DOHH2 (cell line): ENCODE results near the gene OVCA2.

Source experiments
- H3F3A ChIP-seq: fragments of 200-600 bp; sonication (generic), shearing (Covaris generic); 2 replicates; pipeline ENCODE4 v1.6.0; 2016; ENCODE audit warnings: antibody characterized with exemption, mild to moderate bottlenecking; ENCODE audit not compliant: control insufficient read depth, insufficient read depth
- H3K27ac ChIP-seq: fragments of 200-600 bp; sonication (generic); 2 replicates; pipeline ENCODE4 v1.5.1; 2014; ENCODE audit warnings: low read depth, mild to moderate bottlenecking, low read length, moderate library complexity
- H3K27me3 ChIP-seq: fragments of 200-600 bp; sonication (generic); 2 replicates; pipeline ENCODE4 v1.6.1; 2014; ENCODE audit warnings: mild to moderate bottlenecking, low read length, mixed read lengths; ENCODE audit not compliant: control insufficient read depth
- H3K36me3 ChIP-seq: fragments of 200-600 bp; sonication (generic); 2 replicates; pipeline ENCODE4 v1.6.1; 2014; ENCODE audit warnings: mild to moderate bottlenecking, low read length, moderate library complexity, mixed read lengths; ENCODE audit not compliant: control insufficient read depth
- H3K4me1 ChIP-seq: fragments of 200-600 bp; sonication (generic); 2 replicates; pipeline ENCODE4 v1.6.1; 2014; ENCODE audit warnings: mild to moderate bottlenecking, low read length, mixed read lengths; ENCODE audit not compliant: control insufficient read depth
- H3K4me2 ChIP-seq: fragments of 200-600 bp; sonication (generic); 2 replicates; pipeline ENCODE4 v1.6.0; 2014; ENCODE audit warnings: mild to moderate bottlenecking, low read length, moderate library complexity
- H3K4me3 ChIP-seq: fragments of 200-600 bp; sonication (generic); 2 replicates; pipeline ENCODE4 v1.5.1; 2014; ENCODE audit warnings: mild to moderate bottlenecking, low read length, mixed read lengths
- H3K79me2 ChIP-seq: fragments of 200-600 bp; sonication (generic); 2 replicates; pipeline ENCODE4 v1.6.1; 2014; ENCODE audit warnings: mild to moderate bottlenecking, low read length, mixed read lengths; ENCODE audit not compliant: control insufficient read depth
- H3K9me2 ChIP-seq: fragments of 200-600 bp; sonication (generic); replicated peaks from 2 replicates; pipeline ENCODE4 v1.6.1; 2014; ENCODE audit warnings: mild to moderate bottlenecking, low read length, mixed read lengths; ENCODE audit not compliant: control insufficient read depth
- H3K9me3 ChIP-seq: fragments of 200-600 bp; sonication (generic); 2 replicates; pipeline ENCODE4 v1.6.1; 2014; ENCODE audit warnings: antibody characterized with exemption, low read length, mixed read lengths; ENCODE audit not compliant: control insufficient read depth, insufficient read depth
- H4K20me1 ChIP-seq: fragments of 200-600 bp; sonication (generic); 2 replicates; pipeline ENCODE4 v1.6.0; 2014; ENCODE audit warnings: low read depth, mild to moderate bottlenecking, antibody characterized with exemption, low read length, moderate library complexity; ENCODE audit not compliant: control insufficient read depth, insufficient read depth
- EZH2phosphoT487 ChIP-seq: fragments of 200-600 bp; sonication (generic); IDR thresholded peaks from 2 replicates; pipeline ENCODE4 v1.6.1; 2017; ENCODE audit warnings: borderline replicate concordance, mild to moderate bottlenecking, antibody characterized with exemption, low read length, moderate library complexity, mixed read lengths
- TF ChIP-seq, protein P1 (sequence below): fragments of 200-600 bp; sonication (generic); IDR thresholded peaks from one replicate; pipeline ENCODE4 v1.5.1; 2014; ENCODE audit warnings: antibody characterized with exemption, mild to moderate bottlenecking, low read depth, low read length; ENCODE audit not compliant: poor library complexity, severe bottlenecking

The OVCA2 gene

DNA sequence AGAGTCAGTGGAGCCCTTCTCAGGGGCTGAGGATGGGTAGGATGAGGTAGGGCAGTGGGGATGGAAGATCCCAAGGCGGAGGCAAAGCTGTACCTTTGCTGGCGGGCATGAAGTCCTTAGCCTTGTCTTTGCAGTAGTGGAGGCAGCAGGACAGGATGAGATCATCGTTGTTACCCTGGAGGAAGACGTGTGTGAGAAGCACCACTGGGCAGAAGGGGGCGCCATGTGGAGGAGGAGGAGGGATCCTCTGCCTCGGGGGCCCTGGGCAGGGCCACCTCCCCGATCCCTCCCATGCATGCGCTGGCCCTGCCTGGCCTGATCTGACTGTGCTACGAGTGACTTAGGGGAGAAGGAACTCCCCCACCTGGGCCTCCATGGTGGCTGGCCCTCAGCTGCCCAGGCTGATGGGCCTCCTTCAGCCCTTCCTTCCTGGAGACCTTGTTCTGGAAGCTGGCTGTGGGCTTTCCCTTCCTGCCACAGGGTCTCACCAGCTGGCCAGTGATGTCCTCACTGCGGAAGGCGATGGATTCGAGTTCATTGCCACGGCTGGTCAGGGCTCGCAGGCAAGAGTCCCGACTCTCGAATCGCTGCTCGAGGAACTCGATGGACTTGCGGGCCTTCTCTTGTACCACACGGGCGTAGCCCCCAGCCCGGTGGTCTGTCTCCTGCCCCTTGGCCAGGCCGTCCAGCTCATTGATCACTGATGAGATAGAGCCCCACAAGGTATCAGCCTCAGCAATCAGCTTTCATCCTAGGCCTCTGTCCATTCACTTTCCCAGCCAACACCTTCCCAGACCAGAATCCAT is 23.4 kb downstream of the OVCA2 start:
- H3K27ac ChIP-seq = no peak overlapping the region
- H3K36me3 ChIP-seq = peaks cover 13% of the 10 kb centered on the region
- H3K79me2 ChIP-seq = no peaks in the 10 kb centered on the region
- H4K20me1 ChIP-seq = no peaks in the 10 kb centered on the region
- H3F3A ChIP-seq = no peaks in the 10 kb centered on the region
- H3K4me2 ChIP-seq = no peak overlapping the region
- no peak overlapping the region for H3K4me3 ChIP-seq
- H3K9me3 ChIP-seq = no peaks in the 10 kb centered on the region
- TF ChIP-seq EZH2phosphoT487 = no peak
- TF ChIP-seq, protein P1, sequence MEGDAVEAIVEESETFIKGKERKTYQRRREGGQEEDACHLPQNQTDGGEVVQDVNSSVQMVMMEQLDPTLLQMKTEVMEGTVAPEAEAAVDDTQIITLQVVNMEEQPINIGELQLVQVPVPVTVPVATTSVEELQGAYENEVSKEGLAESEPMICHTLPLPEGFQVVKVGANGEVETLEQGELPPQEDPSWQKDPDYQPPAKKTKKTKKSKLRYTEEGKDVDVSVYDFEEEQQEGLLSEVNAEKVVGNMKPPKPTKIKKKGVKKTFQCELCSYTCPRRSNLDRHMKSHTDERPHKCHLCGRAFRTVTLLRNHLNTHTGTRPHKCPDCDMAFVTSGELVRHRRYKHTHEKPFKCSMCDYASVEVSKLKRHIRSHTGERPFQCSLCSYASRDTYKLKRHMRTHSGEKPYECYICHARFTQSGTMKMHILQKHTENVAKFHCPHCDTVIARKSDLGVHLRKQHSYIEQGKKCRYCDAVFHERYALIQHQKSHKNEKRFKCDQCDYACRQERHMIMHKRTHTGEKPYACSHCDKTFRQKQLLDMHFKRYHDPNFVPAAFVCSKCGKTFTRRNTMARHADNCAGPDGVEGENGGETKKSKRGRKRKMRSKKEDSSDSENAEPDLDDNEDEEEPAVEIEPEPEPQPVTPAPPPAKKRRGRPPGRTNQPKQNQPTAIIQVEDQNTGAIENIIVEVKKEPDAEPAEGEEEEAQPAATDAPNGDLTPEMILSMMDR = peak; percentile 80
- H3K9me2 ChIP-seq = no peaks in the 10 kb centered on the region
- no peaks in the 10 kb centered on the region for H3K27me3 ChIP-seq
- H3K4me1 ChIP-seq = peaks cover 11% of the 10 kb centered on the region

DNA sequence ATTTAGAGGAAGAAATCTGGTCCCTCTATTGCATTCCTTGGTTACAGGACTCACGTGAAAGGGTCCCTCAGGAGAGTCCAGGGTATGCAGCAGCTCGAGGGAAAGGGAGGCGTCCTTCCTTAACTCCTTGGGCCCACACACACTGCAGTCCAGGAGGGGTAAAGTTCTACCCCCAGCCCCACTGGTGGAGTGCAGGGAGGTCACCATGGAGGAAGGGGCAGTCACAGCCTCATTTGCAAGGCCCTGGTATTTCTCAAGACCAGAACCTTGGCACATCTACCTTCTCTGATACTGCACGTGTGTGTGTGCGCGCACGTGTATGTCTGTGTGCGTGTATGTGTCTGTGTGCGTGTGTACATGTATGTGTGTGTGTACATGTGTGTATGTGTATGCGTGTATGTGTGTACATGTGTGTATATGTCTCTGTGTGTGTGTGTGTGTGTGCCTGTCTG is 24.2 kb downstream of the OVCA2 start:
- H4K20me1 ChIP-seq = no peaks in the 10 kb centered on the region
- H3K4me3 ChIP-seq = no peak overlapping the region
- H3K9me3 ChIP-seq = no peaks in the 10 kb centered on the region
- no peaks in the 10 kb centered on the region for H3F3A ChIP-seq
- no peaks in the 10 kb centered on the region for H3K27me3 ChIP-seq
- no peaks in the 10 kb centered on the region for H3K79me2 ChIP-seq
- peaks cover 11% of the 10 kb centered on the region for H3K4me1 ChIP-seq
- TF ChIP-seq, protein P1 = no peak
- TF ChIP-seq EZH2phosphoT487 = no peak
- H3K4me2 ChIP-seq = no peak overlapping the region
- peaks cover 13% of the 10 kb centered on the region for H3K36me3 ChIP-seq
- H3K27ac ChIP-seq = no peak overlapping the region
- H3K9me2 ChIP-seq = no peaks in the 10 kb centered on the region

DNA sequence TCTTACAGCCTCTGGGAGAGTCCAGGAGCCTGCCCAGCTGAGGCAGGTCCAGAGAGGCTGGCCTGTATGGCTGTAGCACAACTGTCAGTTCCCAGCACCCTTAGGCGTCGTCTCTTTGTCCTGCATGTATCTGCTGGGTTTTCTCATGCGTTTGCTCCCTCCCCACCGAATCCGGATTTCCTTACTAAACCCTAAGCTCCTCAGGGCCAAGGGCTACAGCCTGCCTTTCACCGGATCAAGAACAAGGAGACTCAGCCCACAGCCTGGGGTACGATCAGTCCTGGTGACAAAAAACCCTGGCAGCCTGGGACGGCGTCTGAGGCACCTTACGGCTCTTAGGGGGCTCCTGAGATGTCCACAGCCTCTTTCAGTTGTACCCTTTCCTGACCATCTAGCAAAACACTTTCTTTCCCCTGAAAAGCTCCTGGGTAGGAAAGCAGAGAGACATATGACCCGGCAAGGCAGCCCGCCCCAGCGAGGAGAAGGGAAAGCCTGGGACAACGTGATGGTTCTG is 25.3 kb downstream of the OVCA2 start:
- no peaks in the 10 kb centered on the region for H3K79me2 ChIP-seq
- H3F3A ChIP-seq = no peaks in the 10 kb centered on the region
- H3K27me3 ChIP-seq = no peaks in the 10 kb centered on the region
- TF ChIP-seq, protein P1 = no peak
- TF ChIP-seq EZH2phosphoT487 = no peak
- no peaks in the 10 kb centered on the region for H4K20me1 ChIP-seq
- H3K27ac ChIP-seq = no peak overlapping the region
- no peak overlapping the region for H3K4me3 ChIP-seq
- H3K4me1 ChIP-seq = peaks cover 11% of the 10 kb centered on the region
- H3K4me2 ChIP-seq = no peak overlapping the region
- no peaks in the 10 kb centered on the region for H3K9me3 ChIP-seq
- H3K9me2 ChIP-seq = no peaks in the 10 kb centered on the region
- peaks cover 13% of the 10 kb centered on the region for H3K36me3 ChIP-seq
